D721Med (cell line): ENCODE results near the gene RIMBP2.

Source experiments
- DNase-seq: peaks from one replicate; pipeline ENCODE4 v3.0.0; 2011; ENCODE audit warnings: low spot score; ENCODE audit not compliant: insufficient read length
- FAIRE-seq: peaks from 2 replicates; lab custom pipeline; 2011; peaks lifted over from hg19 to GRCh38; lab: Jason Lieb, UNC
- TF ChIP-seq, protein P1 (sequence below): IDR thresholded peaks from 2 replicates; pipeline ENCODE4 v1.5.1; 2012; ENCODE audit warnings: mild to moderate bottlenecking, control low read depth; ENCODE audit not compliant: insufficient read depth; ENCODE audit errors: missing control alignments

RIMBP2 gene

DNA sequence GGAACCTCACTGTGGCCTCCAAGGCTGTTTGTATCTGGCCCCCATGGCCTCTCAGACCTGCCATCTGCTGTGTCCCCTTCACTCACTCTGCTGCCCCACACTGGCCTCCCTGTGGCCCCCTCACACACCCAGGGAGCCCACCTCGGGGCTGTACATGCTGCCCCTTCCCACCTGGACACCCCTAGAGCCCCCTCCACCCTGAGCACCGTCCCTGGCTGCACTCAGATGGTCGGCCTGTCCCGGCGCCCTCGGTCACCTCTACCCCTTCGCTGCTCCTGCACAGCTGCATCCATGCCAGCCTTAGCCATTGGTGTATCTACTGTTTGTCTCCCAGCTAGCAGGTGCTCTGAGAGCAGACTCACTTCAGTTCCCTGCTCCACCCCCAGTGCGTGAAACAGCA is 144.4 kb downstream of the RIMBP2 start:
- DNase-seq (no peak), FAIRE-seq (no peak)
- TF ChIP-seq, protein P1, sequence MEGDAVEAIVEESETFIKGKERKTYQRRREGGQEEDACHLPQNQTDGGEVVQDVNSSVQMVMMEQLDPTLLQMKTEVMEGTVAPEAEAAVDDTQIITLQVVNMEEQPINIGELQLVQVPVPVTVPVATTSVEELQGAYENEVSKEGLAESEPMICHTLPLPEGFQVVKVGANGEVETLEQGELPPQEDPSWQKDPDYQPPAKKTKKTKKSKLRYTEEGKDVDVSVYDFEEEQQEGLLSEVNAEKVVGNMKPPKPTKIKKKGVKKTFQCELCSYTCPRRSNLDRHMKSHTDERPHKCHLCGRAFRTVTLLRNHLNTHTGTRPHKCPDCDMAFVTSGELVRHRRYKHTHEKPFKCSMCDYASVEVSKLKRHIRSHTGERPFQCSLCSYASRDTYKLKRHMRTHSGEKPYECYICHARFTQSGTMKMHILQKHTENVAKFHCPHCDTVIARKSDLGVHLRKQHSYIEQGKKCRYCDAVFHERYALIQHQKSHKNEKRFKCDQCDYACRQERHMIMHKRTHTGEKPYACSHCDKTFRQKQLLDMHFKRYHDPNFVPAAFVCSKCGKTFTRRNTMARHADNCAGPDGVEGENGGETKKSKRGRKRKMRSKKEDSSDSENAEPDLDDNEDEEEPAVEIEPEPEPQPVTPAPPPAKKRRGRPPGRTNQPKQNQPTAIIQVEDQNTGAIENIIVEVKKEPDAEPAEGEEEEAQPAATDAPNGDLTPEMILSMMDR, result no peak

DNA sequence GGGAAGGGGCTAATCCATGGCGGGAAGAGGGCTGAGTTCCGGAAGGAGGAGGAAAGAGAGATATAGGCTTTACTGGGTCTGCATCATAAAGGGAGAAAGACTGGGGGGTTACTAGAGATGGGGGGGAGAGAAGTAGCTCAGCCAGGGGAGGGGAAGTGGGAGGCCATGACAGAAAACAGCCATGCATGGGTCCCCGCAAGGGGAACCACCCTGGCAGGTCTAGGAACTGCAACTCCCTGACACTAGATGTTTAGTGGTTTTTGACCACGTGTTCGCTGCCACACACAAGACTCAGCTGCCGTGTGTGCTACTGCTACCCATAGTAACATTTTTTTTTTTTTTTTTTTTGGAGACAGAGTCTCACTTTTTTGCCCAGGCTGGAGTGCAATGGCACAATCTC is 145.0 kb downstream of the RIMBP2 start:
- FAIRE-seq (no peak), DNase-seq (no peak)
- TF ChIP-seq, protein P1, result no peak

DNA sequence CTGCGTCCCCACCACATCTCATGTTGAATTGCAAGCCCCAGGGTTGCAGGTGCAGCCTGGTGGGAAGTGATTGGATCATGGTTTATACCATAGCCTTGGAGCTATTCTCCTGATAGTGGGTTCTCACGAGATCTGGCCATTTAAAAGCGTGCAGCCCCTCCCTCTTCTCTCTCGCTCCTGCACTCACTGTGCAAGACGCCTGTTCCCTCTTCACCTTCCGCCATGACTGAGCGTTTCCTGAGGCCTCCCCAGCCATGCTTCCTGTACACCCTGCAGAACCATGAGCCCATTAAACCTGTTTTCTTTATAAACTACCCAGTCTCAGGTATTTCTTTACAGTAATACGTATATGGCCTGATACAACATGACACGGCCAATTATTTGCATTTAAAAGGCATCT is 146.6 kb downstream of the RIMBP2 start:
- TF ChIP-seq, protein P1, result no peak
- no peak for FAIRE-seq
- DNase-seq, result no peak

DNA sequence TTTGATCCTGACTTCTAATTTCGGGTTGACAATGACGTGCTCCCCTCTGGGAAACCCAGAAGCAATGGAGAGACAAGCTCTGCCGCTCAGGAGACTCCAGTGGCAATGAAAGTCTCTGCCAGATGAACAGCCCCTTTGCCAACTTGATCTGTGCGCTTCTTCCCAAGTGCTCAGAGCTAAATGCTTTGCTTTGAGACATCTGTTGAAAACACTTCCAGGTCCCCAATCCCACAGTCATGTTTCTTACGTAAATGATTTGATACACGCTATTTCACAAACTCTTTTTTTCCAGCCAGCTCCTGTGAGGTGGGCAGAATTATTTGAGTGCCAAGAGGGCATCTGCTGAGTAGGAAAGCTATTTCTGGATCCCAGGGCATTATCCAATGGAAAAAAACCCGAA is 147.6 kb downstream of the RIMBP2 start:
- TF ChIP-seq, protein P1, result no peak
- no peak for FAIRE-seq
- no peak for DNase-seq

DNA sequence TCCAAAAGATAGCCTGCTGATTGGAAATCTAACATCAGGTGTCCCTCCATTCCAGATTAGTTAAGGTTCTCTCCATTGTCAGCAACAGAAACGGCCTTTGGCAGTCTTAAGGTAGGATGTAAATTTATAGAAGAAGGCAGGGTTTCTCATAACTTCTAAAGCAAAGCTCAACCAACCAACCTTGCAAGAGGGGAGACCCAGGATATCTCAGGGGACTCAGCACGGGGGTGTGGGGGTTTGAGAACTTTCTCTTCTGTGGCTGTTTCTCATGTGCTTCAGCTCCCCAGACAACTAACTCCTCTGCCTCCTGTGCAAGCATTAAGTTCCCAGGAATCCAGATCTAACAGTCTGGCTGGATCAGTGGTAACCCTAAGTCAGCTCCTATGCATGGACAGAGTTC is 148.1 kb downstream of the RIMBP2 start:
- TF ChIP-seq, protein P1, result no peak
- no peak for DNase-seq
- FAIRE-seq, result no peak

DNA sequence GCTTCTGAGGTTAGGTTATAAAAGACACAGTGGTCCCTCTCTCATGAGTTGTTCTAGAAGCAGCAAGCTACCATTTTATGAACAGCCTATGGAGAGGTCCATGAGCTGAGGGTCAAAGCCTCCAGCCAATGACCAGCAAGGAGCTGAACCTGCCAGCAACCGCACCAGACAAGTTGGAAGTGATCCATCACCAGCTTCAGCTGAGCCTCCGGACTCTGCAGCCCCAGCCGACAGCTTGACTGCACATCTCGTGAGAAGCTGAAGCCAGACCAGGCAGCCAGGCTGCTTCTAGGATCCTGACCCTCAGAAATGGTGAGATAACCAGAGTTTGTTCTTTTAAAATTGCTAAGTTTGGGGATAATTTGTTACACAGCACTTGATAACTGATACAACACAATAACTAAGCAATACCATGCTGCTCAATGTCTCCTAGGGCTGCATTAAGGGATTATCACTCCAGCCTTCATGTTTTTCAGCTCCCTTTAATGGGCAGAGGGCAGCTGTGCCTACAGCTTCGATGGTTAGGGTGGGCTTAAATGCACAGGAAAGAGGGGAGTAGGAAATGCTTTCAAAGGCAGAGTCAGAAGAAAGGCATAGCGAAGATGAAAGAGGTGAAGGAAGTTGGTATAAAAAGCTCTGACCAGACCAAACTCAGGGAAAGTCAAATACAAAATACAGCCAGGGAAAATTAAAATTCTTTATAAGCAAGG is 149.5 kb downstream of the RIMBP2 start:
- FAIRE-seq, result no peak
- TF ChIP-seq, protein P1, result no peak
- no peak for DNase-seq

DNA sequence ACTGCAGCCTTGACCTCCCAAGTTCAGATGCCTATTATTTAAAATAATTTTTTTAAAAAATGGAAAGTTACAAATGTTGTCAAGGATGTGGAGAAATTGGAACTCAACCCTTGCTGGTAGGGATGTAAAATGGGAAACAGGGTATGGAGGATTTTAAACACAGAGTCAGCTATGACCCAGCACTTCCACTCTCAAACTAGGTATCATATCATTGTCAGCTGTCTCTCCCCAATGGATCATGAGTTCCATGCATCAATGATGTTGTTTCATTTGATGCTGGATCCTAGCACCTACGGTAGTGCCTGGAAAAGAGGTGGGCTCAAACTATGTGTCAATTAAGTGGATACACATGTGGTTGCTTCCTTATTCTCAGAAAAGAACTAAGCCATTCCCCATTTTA is 150.9 kb downstream of the RIMBP2 start:
- DNase-seq, result no peak
- no peak for FAIRE-seq
- TF ChIP-seq, protein P1, result no peak
